GM12878 (cell line): ENCODE results near the gene ARRDC1. TPM values are rescaled to one million over a fixed set of nuclear protein-coding genes. Genes with fewer than 3 reads are reported as not detected.

Source experiments
- ATAC-seq: fragments of 200-7000 bp; cut with Tn5 transposase; 3 replicates; pipeline ENCODE4 v1.9.1; 2020; ENCODE audit warnings: mild to moderate bottlenecking, moderate library complexity
- BruUV-seq: library from RNA; stranded (reverse); fragments of 400-500 nt; replicated peaks from 2 replicates; lab custom pipeline; 2021; lab: Mats Ljungman, UMichigan
- CTCF ChIA-PET: fragments of 300-600 bp; sonication (Branson Sonifier 250); formaldehyde crosslinking; extraction: SDS; loops from one replicate; lab custom pipeline; 2021; ENCODE audit warnings: inconsistent platforms; lab: Yijun Ruan, JAX
- POLR2A ChIA-PET: fragments of 350-600 bp; formaldehyde crosslinking; extraction: SDS; loops from one replicate; lab custom pipeline; 2021; ENCODE audit warnings: inconsistent platforms; lab: Charles Lee
- RAD21 ChIA-PET: fragments of 300-600 bp; sonication (Branson Sonifier 250); formaldehyde crosslinking; loops from one replicate; lab custom pipeline; 2023; ENCODE audit warnings: antibody characterized with exemption; ENCODE audit not compliant: unreplicated experiment; lab: Charles Lee
- SMC1A ChIA-PET: fragments of 300-600 bp; sonication (Branson Sonifier 250); formaldehyde crosslinking; loops from one replicate; lab custom pipeline; 2023; ENCODE audit not compliant: unreplicated experiment, uncharacterized antibody; lab: Charles Lee
- DNase-seq: peaks from one replicate; pipeline ENCODE4 v3.0.0-alpha.2; 2011; ENCODE audit warnings: low read depth, low spot score
- FAIRE-seq: peaks from 3 replicates; lab custom pipeline; 2011; peaks lifted over from hg19 to GRCh38; lab: Jason Lieb, UNC
- H2AFZ ChIP-seq: 2 replicates; pipeline ENCODE4 v1.6.0; 2011; ENCODE audit warnings: low read depth, low read length, control low read depth; ENCODE audit not compliant: control insufficient read depth
- H3K27ac ChIP-seq: 2 replicates; pipeline ENCODE4 v1.5.1; 2011; ENCODE audit warnings: control low read depth; ENCODE audit not compliant: control insufficient read depth, insufficient read depth
- H3K27me3 ChIP-seq, 2 experiments: replicated peaks in 1 of 2; 2 replicates each; pipeline versions ENCODE4 v1.6.0 to v1.6.1; 2011; ENCODE audit warnings: low read length in 1 of 2; ENCODE audit not compliant: control insufficient read depth in 2 of 2, insufficient read depth in 2 of 2
- H3K36me3 ChIP-seq, 2 experiments: 2 replicates each; pipeline ENCODE4 v1.5.1; 2011; ENCODE audit warnings: low read length in 1 of 2; ENCODE audit not compliant: control insufficient read depth in 2 of 2, insufficient read depth in 2 of 2
- H3K4me1 ChIP-seq: 2 replicates; pipeline ENCODE4 v1.6.1; 2011; ENCODE audit warnings: mild to moderate bottlenecking, low read length, moderate library complexity, mixed read lengths; ENCODE audit not compliant: control insufficient read depth, insufficient read depth
- H3K4me2 ChIP-seq: 2 replicates; pipeline ENCODE4 v1.6.0; 2011; ENCODE audit warnings: control low read depth; ENCODE audit not compliant: control insufficient read depth, insufficient read depth
- H3K4me3 ChIP-seq: fragments of 200-600 bp; sonication (generic); 2 replicates; pipeline ENCODE4 v1.5.1; 2016
- H3K79me2 ChIP-seq: 2 replicates; pipeline ENCODE4 v1.6.0; 2011; ENCODE audit warnings: low read length; ENCODE audit not compliant: control insufficient read depth, insufficient read depth
- H3K9ac ChIP-seq: 2 replicates; pipeline ENCODE4 v1.8.0; 2011; ENCODE audit warnings: low read length, control low read depth, mixed read lengths; ENCODE audit not compliant: control insufficient read depth, insufficient read depth
- H3K9me3 ChIP-seq: replicated peaks from 3 replicates; pipeline ENCODE4 v1.5.1; 2011; ENCODE audit warnings: mild to moderate bottlenecking, low read length; ENCODE audit not compliant: control insufficient read depth, insufficient read depth
- H4K20me1 ChIP-seq: 2 replicates; pipeline ENCODE4 v1.6.0; 2011; ENCODE audit not compliant: control insufficient read depth, insufficient read depth
- ATF2 ChIP-seq: IDR thresholded peaks from 2 replicates; pipeline ENCODE4 v1.6.1; 2012; ENCODE audit warnings: low read length, inconsistent platforms
- ATF7 ChIP-seq: fragments of 450-650 bp; IDR thresholded peaks from 2 replicates; pipeline ENCODE4 v1.6.1; 2016; ENCODE audit warnings: low read depth, mild to moderate bottlenecking
- CTCF ChIP-seq, 3 experiments: IDR thresholded peaks in 2 of 3; conservative IDR thresholded peaks in 1 of 3; 2 replicates each; pipeline ENCODE4 v1.5.1; 2011; ENCODE audit warnings: low read depth in 3 of 3, low read length in 3 of 3, mild to moderate bottlenecking in 3 of 3, control low read depth in 2 of 3, moderate library complexity in 2 of 3, inconsistent platforms in 1 of 3, mixed read lengths in 1 of 3; ENCODE audit not compliant: control insufficient read depth in 2 of 3, insufficient read depth in 1 of 3; ENCODE audit errors: extremely low read depth in 1 of 3
- EZH2 ChIP-seq: IDR thresholded peaks from 2 replicates; pipeline ENCODE4 v1.6.1; 2012; ENCODE audit warnings: low read depth, mild to moderate bottlenecking, control low read depth, inconsistent platforms, low read length, borderline replicate concordance; ENCODE audit not compliant: control insufficient read depth
- IRF3 ChIP-seq: fragments of 450-650 bp; IDR thresholded peaks from 2 replicates; pipeline ENCODE4 v1.6.1; 2014; ENCODE audit warnings: mild to moderate bottlenecking
- MYB ChIP-seq: fragments of 150-350 bp; IDR thresholded peaks from 2 replicates; pipeline ENCODE4 v1.6.1; 2014; ENCODE audit warnings: mild to moderate bottlenecking, low read depth, low read length, borderline replicate concordance
- NKRF ChIP-seq: fragments of 450-650 bp; conservative IDR thresholded peaks from 2 replicates; pipeline ENCODE4 v1.6.1; 2017; ENCODE audit warnings: mild to moderate bottlenecking, moderate library complexity
- RAD21 ChIP-seq: IDR thresholded peaks from 2 replicates; pipeline ENCODE4 v1.6.1; 2011; ENCODE audit warnings: mild to moderate bottlenecking, low read depth, low read length, moderate library complexity; ENCODE audit not compliant: insufficient read depth
- RCOR1 ChIP-seq: conservative IDR thresholded peaks from 2 replicates; pipeline ENCODE4 v1.6.1; 2012; ENCODE audit warnings: low read depth, low read length, improper control_type of control experiment
- USF2 ChIP-seq: IDR thresholded peaks from 2 replicates; pipeline ENCODE4 v1.6.1; 2011; ENCODE audit warnings: low read depth, low read length, improper control_type of control experiment, borderline replicate concordance
- WGBS: methylation state at CpG from one replicate; pipeline ENCODE4 v1.1.6; 2016; ENCODE audit warnings: low lambda C conversion rate; ENCODE audit not compliant: insufficient replicate concordance, insufficient coverage; ENCODE audit errors: missing lambda C conversion rate; 5-methylcytosine and 5-hydroxymethylcytosine counted together
- in situ Hi-C: fragments of 300-500 bp; cut with MboI; formaldehyde crosslinking; loops from 9 replicates; pipeline ENCODE4 v1.14.3; 2018; ENCODE audit warnings: mixed read lengths
- intact Hi-C: fragments of 100-400 bp; cut with micrococcal nuclease; formaldehyde crosslinking; loops from one replicate; pipeline ENCODE4 v1.14.2; 2022; ENCODE audit not compliant: unreplicated experiment
- polyA plus RNA-seq, 11 experiments: library from polyadenylated mRNA; depleted of rRNA in 4 of 11; unstranded in 6 of 11; stranded (reverse) in 5 of 11; fragments of >200 nt; fragmentation: Nextera tagmentation in 4 of 11; fragmentation: Illumina TruSeq in 1 of 11; extraction: Ambion mirVana in 4 of 11; extraction: Trizol in 1 of 11; gene quantifications; 1 replicate in 1 of 11; 2 replicates in 10 of 11; pipeline versions ENCODE4 v1.2.1 to v1.2.3, GENCODE V29; 2011 to 2016; ENCODE audit warnings: inconsistent platforms in 2 of 11, missing spikeins in 2 of 11, low read depth in 1 of 11
- total RNA-seq, 4 experiments: library from RNA; depleted of rRNA in 3 of 4; stranded (reverse); fragments of >200 nt in 3 of 4; fragmentation: Illumina TruSeq in 1 of 4; extraction: Trizol in 1 of 4; gene quantifications; 2 replicates each; pipeline versions ENCODE4 v1.2.1 to v1.2.3, GENCODE V29; 2013 to 2021

ARRDC1 gene
- total and polyA plus RNA-seq, 10 of the 15 experiments (the other 5 are each of a cell fraction or from before 2014, with no cell fraction given), result 0.23 to 34.4 (median 20.9) TPM

- H3K9ac ChIP-seq, result no peak overlapping the region
- no peak overlapping the region for H2AFZ ChIP-seq
- SMC1A ChIA-PET, result no interaction called here
- CTCF ChIA-PET, result interaction anchor here (2.3 kb wide), 1 partner anchor 91 kb away, joined by 5 read pairs; no protein-coding TSS in a partner anchor
- in situ Hi-C loops (no loop called here), intact Hi-C loops (no loop called here)
- H4K20me1 ChIP-seq, result no peaks in the 10 kb centered on the region
- FAIRE-seq (no peak), DNase-seq (no peak), ATAC-seq (no peak)
- peaks cover under 1% of the 10 kb centered on the region; the same call in 1 of the 2 replicates for H3K4me1 ChIP-seq
- no peak overlapping the region for H3K4me3 ChIP-seq
- peaks cover 8 to 19% of the 10 kb centered on the region in 2 experiments; a peak in 3 of 4 replicates for H3K36me3 ChIP-seq
- POLR2A ChIA-PET, result no interaction called here
- RAD21 ChIA-PET, result no interaction called here
- H3K27me3 ChIP-seq, result no peaks in the 10 kb centered on the region
- H3K9me3 ChIP-seq, result no peaks in the 10 kb centered on the region
- no TSS peak for BruUV-seq
- H3K79me2 ChIP-seq, result peaks cover 9% of the 10 kb centered on the region
- no peak for TF ChIP-seq EZH2
- TF ChIP-seq IRF3, result no peak
- peak; percentile 33; the same call in 1 of the 2 replicates for TF ChIP-seq RAD21
- no peak for TF ChIP-seq MYB
- no peak for TF ChIP-seq ATF2
- no peak for TF ChIP-seq USF2
- no peak for TF ChIP-seq ATF7
- no peak for TF ChIP-seq RCOR1
- peak in 1 of 3 experiments; percentile 27; a peak in 1 of 6 replicates for TF ChIP-seq CTCF (IDR thresholded peaks at IDR 0.05 in 2 of 3, conservative IDR thresholded peaks at IDR 0.05 in 1 of 3; ENCODE audit: control insufficient read depth in 2 of 3, extremely low read depth in 1 of 3, insufficient read depth in 1 of 3, low read depth in 3 of 3, low read length in 3 of 3)
- TF ChIP-seq NKRF, result no peak
- H3K4me2 ChIP-seq, result no peak overlapping the region
- no peak overlapping the region for H3K27ac ChIP-seq
- 96% methylated on average over 20 of the region's 20 CpGs for WGBS
Measured at GRCh38 chr9:137582286-137582860, 23.1 kb upstream of the ARRDC1 start.
